Subcutaneous adipose tissue (tissue), 4 donors: Measurements from ENCODE around the gene RCL1. TPM values are rescaled to one million over a fixed set of nuclear protein-coding genes. Genes with fewer than 3 reads are reported as not detected.

ENCODE experiments used
- total RNA-seq, 4 donors: library from RNA; depleted of rRNA; stranded (reverse); fragments of >200 nt; gene quantifications; one replicate each; pipeline ENCODE4 v1.1.0, GENCODE V29; 2016
- TF ChIP-seq, protein P1 (sequence below): fragments of 450-650 bp; IDR thresholded peaks from one replicate; pipeline ENCODE4 v1.5.1; 2016; ENCODE audit warnings: low read depth, mild to moderate bottlenecking, control low read depth, antibody characterized with exemption, moderate library complexity

RCL1 gene
- total RNA-seq, 4 donors from 2014 or later = 64.4 to 166 (median 102) TPM

DNA sequence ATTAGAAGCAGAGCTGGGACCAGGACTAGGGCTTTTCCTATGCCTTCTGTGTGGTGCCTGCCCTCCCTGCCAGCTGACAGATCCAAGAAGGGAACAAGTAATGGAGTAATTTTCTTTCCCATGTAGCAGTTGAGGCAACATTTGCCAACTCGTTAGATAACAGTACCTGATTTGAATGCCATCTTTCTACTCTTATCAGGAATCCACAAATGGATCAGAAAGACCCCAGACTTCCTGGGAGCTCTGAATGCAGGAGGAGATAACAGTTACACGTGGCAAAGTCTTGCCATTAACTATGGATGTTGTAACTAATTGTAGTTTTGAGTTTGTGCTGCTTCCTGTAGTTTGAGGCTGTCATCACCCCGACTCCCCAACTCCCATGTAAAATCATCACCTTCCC is 39.2 kb downstream of the RCL1 start:
- TF ChIP-seq, protein P1, sequence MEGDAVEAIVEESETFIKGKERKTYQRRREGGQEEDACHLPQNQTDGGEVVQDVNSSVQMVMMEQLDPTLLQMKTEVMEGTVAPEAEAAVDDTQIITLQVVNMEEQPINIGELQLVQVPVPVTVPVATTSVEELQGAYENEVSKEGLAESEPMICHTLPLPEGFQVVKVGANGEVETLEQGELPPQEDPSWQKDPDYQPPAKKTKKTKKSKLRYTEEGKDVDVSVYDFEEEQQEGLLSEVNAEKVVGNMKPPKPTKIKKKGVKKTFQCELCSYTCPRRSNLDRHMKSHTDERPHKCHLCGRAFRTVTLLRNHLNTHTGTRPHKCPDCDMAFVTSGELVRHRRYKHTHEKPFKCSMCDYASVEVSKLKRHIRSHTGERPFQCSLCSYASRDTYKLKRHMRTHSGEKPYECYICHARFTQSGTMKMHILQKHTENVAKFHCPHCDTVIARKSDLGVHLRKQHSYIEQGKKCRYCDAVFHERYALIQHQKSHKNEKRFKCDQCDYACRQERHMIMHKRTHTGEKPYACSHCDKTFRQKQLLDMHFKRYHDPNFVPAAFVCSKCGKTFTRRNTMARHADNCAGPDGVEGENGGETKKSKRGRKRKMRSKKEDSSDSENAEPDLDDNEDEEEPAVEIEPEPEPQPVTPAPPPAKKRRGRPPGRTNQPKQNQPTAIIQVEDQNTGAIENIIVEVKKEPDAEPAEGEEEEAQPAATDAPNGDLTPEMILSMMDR = no peak

DNA sequence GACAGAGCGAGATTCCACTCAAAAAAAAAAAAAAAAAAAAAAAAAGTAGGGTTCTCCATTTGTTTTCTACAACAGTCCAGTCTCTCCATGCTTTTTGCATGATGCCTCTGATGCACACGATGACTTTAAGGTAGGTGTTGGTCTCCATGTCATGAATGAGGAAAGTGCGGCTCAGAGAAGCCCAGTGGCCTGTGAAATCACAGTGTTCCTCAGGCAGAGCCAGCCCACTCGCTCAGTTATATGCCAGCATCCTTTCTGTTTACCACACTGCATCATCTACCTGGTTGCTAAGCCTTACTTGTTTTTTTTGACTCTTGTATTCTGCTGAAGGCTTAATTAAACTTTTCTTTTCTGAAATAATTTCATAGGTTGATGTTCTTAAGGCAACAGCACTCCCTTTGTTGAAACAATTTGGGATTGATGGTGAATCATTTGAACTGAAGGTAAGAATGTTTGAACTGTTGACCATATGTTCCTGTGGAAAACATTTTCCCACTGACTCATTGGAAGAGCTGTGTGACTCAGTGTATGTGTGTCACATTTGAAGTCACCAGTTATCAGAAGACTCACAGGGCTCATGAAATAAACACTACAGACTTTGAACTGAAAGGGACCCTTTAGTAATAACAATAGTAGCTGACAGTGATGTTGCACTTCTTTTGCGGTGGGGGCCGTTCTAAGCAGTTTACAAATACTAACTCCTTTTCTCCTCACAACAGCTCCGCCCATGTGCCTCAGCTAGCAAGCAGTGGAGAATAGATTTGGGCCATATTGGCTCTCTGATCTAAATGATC is 40.2 kb downstream of the RCL1 start:
- TF ChIP-seq, protein P1 = no peak

DNA sequence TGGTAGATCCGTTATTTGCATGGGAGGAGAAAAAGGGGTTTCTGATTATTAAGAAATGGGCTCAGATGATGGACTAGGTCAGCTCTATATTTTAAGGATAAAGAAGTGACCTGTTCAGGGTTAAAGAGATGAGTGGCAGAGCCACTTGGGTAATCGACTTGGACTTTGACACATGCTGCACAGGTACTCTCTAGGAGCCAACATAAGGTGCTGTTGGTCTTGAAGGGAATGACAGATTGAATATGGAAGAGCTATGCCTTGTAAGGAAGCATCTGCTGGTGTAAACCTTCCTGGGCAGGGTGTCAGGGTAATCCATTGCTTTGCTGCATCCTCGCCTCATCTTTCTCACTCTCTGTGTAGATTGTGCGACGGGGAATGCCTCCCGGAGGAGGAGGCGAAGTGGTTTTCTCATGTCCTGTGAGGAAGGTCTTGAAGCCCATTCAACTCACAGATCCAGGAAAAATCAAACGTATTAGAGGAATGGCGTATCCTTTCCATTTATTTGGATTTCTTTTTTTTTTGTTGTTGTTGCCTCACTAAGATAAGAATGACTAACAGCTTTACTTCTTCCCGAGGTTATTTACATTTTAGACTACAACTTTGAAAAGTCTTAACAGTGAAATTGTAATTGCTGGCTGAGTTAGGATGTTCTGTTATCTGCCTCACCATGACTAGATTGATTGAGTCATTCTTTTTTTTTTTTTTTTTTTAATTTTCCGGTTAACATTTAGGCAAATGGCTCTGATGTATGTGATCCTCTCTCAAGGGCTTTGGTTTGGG is 41.2 kb downstream of the RCL1 start:
- TF ChIP-seq, protein P1 = no peak

DNA sequence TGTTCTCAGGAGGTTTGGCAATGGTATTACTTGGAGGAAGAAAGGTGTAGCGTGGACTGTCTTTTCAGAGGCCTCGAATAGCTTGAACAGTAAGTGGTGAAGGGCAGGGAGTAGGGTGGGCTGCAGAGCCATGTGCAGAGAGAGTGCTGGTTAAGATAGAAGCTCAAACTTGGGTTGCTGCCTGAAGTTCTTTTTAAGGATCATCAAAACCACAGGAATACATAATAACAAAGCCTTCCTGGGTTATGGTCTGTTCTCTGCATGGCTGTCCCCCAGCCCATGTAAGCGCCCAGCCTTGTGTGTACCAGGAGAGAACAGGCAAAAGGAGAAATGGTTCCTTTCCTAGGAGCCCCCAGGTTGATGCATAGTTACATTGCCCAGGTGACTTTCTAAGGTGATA is 43.9 kb downstream of the RCL1 start:
- TF ChIP-seq, protein P1 = no peak

DNA sequence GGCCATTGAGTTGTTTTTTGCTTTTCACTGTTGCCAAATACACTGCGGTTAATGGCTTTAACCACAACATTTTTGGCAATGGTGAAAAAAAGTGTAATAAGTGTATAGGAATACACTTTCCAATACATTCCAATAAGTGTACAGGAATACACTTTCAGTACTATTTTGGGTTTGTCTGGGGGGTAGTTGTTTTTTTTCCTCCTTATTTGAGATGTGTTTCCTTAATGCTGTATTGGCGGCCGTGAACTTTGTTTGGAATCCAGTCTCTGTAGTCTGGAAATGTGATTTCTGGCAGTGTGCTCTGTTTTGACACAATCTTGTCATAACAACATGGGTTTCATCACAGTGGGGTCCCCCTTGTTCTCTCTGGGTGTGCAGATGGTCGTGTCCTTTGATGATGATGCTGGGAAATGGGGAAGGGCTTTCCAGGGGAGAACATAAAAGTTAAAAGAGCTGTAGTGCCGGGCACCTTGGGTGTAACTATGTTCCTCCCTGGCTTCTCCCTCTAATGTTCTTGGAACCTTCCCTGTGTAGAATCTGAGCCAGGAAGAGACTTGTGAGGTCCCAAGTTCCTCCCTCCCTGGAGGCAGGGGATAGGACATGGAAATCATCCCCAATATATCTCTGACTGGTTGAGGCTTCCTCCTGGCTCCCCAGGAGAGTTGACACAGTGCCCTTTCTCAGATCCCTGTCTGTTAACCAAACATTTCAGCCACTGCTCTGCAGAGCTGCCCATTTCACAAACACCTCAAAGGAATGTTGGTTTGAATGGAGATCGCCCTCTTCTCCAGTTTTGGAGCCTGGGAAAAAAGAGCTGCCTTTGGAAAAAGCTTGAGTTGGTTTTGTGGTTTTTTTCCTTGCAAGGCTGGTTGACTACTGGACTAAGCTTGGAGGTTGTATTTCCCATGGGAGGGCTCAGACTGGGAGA is 44.8 kb downstream of the RCL1 start:
- TF ChIP-seq, protein P1 = no peak

DNA sequence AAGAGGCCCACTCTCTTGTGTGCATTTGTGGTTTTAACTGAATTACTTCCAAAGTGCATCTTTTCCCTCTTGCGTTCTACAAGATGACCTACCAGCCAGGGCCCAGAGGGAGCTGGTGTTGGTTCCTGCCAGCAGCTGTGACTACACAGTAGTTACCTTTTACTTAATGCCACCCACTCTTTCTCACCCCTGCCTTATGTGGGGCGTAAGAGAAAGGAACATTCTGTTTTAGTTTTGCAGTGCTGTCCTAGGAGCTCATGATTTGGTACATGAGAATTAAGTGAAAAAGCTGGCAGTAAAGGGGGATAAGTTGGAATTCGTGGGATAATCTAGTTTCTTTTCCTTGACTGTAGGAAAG is 45.4 kb downstream of the RCL1 start:
- TF ChIP-seq, protein P1 = no peak
